HG02870 (cell line): ENCODE results near the gene QKI.
"Not testable (repeated sequence)": the region's sequence is repeated elsewhere in the genome, so short reads cannot be mapped to it uniquely, and the experiment has no call there.

Source experiments
- ATAC-seq: cut with Tn5 transposase; IDR thresholded peaks from one replicate; pipeline ENCODE4 v1.9.1; 2021; ENCODE audit warnings: mild to moderate bottlenecking, moderate library complexity; ENCODE audit not compliant: unreplicated experiment

Gene QKI

DNA sequence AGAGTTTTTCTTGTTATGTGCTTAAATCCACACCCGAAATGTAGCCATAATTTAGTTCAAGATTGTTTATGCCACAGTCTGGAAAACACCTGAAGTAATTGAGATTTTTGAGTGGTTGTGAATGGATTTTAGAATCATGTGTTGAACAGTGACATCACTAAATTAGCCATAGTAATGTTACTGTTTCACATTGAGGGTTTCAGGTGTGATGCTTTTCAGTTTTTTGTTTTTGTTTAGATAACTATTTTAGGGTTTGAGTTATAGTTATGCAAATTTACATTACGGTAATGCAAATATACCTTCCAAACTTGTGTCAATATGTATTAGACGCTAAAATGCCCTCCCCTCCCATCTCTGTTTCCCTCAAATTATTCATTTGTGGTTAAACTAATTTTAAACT, 22.9 kb downstream of the QKI start:
- ATAC-seq, result peak; percentile 46

DNA sequence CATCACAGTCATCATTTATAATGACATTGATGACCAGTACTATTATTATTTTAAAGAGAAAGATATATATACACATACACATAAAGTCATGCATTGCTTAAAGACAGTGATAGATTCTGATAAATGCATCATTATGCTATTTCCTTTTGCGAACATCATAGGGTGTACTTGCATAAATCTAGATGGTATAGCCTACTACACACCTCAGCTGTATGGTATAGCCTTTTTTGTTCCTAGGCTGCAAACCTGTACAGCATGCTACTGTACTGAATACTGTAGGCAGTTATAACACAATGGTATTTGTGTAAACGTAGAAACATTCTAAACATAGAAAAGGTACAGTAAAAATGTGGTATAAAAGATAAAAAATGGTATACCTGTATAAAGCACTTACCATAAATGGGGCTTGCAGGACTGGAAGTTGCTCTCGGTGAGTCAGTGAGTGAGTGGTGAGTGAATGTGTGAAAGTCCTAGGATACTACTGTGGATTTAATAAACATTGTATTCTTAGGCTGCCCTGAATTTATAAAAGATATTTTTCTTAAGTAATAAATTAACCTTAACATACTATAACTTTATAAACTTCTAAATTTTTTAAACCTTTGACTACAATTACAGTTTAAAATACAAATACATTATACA, 23.9 kb downstream of the QKI start:
- no peak for ATAC-seq

DNA sequence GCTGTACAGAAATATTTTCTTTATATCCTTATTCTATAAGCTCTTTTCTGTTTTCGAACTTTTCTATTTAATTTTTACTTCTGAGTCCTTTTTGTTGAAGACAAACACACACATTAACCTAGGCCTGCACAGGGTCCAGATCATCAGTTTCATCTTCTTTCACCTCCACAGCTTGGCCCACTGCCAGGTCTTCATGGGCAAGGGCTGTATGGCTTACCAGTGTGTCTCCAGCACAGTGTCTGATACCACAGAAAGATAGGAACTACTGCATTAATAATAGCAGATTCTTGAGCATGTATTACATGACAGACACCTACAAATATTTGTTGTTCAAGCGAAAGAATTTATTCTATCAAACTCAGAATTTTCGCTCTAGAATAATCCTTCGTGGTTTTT, 24.4 kb downstream of the QKI start:
- no peak for ATAC-seq

DNA sequence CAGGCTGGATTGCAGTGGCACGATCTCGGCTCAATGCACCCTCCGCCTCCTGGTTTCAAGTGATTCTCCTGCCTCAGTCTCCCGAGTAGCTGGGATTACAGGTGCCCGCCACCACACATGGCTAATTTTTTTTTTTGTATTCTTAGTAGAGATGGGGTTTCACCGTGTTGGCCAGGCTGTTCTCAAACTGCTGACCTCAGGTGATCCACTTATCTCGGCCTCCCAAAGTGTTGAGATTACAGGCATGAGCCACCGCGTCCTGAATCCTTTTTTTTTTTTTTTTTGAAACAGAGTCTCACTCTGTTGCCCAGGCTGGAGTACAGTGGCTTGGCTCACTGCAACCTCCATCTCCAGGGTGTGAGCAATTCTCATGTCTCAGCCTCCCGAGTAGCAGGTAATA, 24.9 kb downstream of the QKI start:
- ATAC-seq, result not testable (repeated sequence)

DNA sequence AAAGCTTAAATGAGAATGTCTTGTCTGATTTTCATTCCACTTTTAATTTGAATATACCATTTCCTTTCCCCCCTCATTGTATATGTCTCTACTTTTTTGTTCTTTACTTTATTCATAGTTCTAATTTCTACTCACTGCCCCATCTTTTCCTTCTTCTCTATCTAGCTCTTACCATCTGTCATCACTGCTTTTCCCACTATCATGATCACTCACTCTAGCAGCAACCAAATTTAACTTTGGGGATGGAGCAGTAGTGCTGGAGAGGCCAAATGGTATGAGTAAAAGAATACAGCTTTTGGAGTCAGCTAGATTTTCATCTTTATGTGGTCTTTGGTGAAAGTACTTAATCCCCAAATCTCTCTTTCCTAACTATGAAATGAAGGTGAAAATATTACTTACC, 25.5 kb downstream of the QKI start:
- no peak for ATAC-seq

DNA sequence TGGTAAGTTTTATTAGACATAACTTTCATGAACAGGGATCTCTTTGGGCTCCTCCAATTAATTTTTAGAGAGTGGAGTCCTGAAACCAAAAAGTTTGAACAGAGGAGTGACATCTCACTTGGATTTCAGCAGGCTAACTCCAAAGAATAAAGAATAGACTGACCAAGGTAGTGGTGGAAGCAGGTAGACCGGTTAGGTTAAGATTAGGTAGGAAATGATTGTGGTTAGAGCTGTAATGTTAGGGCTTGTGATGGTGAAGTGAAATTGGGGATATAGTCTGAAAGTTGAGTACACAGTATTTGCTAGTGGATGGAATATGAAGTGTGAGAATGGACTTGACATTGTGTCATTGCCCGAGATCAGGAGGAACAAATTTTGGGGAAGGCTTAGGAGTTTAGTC, 27.8 kb downstream of the QKI start:
- ATAC-seq, result no peak

DNA sequence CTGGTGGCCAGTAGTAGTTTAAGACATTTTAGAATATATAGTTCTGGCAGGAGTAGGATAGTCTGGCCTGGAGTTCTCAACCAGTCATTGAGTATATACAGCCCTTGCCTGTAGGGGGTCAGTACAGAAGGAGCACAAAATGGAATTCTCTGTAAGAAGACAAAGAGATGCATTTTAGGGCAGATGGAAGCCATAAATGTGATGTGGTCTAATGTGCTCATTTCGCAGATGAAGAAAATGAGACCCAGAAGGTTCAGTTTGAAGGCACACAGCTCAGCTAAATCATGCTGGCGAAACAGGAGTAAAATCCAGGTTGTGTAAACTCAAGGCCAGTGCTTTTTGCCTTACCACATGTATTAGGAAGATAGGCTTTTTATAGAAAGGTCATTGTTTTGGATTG, 29.6 kb downstream of the QKI start:
- ATAC-seq, result no peak

DNA sequence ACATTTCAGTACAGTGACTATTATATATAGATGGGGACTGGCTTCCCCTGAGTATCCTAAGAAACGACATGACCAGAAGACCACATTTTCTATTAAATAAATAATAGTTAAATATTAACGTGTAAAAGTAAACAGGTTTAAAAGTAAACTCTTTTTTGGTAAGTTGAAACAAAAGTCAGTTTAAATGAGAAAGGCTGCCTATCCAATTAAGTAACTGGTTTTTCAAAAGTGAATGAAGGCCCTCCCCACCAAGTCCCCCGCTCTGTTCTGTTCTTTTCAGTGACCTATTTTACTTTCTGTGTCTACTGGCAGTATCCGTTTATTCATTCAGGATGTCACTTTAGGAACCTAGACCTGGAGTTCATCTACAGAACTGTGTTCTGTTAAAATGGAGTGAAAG, 32.0 kb downstream of the QKI start:
- ATAC-seq, result no peak

DNA sequence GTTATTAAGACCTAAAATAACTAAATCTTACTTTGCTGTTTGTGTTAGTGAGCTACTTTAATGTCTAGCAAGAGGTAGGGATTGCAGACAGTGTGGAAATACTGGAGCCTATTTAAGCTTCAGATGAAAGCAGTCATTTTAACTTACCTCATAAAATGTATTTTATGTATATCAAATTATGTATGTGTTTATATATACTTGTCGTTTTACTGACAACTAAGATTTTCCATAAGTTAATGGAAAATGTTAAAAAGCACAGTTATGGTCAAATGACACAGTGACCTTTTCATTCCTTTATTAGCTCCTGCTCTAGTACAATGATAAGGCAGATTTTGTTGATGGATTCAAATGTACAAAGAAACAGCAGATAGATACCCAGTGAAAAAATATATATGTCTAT, 34.6 kb downstream of the QKI start:
- ATAC-seq, result no peak

DNA sequence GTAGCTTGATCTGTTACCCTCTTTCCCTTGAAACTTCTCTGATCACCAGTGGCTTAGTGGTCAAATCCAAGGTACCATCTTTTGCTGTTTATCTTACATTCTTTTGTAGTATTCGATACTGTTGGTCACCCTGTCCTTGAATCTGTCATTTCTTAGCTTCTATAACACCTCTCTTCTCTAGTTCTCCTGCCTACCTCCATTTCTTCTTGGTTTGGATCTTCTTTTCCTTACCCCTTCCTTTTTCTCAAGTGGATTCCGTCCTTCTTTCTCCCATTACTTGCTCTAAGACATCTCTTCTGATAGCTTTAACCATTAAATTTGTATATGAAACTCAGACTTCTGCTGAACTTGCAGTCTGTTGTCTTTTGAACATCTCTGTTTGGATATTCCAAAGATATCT, 39.9 kb downstream of the QKI start:
- no peak for ATAC-seq

DNA sequence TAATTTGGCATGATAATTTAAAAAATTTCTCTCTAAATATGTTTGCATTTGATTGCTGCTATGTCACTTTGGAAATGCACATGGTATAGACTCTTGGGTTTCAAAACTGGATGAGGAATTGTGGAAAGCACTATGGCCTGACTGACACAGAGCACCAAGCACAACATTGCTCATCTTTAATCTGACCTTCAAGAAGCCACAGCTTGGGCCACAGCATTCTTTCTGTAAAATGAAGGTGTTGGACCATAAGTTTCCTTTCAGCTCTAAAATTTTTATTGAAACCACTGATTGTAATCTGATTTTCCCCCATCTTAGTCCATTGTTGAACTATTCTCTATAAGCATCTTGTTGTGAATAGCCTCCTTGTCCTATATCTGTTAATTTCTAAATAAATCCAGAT, 41.0 kb downstream of the QKI start:
- ATAC-seq, result no peak

DNA sequence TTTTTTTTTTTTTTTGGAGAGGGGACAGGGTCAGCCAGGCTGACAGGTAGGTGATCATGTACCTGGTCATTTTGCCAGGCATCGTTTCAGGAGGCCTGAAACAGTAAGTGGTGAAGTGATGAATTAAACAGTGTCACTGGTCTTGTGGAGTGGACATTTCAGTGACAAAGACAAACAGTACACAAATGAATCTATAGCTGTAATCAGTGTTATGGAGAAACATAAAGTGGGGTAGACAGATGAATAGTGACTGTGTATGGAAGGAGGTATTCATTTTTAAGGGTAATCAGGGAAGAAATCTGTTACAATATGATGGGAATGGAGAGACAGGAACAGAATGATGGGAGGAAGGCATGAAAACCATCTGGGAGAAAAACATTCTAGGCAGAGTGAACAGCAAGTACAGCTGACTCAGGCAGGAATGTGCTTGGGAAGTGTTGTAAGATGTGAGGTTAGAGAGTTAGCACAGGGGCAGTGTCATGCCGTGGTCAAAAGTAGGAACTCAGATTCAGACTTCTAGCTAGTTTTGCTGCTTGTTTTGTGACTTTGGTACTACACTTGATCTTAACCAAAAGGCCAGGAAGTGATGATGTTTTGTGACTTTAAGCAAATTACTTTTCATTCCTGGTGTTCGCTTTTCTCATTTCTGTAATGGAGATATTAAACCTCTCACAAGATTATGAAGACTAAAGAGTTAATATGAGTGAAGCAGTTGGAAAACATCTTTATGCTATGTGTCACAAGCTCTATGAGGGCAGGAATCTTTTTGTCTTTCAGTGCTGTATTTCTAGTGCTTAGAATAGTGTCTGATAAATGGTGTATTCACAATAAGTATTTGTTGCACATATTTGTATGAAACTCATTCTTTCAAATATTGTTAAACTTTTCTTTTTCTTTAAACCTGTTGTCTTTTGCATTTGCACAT, 43.4 kb downstream of the QKI start:
- ATAC-seq, result no peak

DNA sequence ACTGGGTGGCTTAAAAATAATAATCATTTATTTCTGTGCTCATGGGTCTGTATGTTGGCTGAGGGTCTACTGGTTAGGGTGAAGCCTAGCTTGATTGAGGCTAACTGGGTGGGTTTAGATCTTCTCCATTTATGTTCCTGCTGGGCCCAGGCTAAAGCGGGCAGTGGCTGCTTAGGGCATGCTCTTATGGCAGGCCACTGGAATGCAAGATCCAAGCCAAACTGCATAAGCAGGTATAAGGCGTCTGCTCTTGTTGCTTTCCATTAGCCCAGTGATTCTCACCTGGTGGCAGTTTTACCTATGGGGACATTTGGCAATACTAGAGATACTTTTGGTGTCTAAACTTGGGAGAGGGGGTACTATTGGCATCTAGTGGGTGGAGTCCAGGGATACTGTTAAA, 44.5 kb downstream of the QKI start:
- no peak for ATAC-seq

DNA sequence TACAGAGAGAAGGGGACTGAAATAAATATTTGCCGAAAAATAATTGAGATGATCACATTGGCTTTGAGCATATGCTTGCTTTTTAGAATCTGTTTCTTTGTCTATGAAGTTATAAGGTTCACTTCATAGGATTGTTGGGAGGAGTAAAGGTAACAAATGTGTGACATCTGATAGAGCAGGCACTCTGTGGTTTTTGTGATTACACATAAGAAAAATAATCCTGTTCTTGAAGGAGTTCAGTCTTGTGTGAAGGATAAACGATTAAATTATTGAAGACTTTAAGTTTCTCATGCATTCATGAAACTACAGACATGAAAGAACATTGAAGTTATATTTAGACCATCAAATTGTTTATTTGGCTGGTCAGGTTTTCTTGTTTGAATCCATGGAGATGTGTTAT, 45.0 kb downstream of the QKI start:
- no peak for ATAC-seq

DNA sequence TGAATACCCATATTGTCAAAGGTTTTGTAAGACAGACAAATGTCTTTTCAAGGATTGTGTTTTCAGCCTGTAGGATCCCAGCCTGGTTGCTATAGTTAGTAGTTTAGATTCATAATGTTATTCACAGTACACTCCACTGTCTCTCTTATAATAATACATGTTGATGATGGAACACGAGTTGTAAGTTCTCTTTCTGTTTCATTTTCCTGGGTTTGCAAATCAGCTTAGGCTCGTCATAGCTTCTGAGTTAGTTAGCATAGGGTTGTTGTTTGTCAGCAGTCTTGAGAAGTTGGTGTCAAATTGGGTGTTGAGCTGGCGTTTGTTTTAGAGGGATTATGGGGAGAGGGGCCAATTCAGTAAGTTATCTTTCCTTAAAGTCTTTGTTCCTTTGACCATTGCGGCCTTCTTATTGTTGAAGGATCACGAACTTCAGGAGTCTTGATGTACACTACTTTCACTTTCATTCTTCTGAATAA, 45.8 kb downstream of the QKI start:
- peak; percentile 73 for ATAC-seq

DNA sequence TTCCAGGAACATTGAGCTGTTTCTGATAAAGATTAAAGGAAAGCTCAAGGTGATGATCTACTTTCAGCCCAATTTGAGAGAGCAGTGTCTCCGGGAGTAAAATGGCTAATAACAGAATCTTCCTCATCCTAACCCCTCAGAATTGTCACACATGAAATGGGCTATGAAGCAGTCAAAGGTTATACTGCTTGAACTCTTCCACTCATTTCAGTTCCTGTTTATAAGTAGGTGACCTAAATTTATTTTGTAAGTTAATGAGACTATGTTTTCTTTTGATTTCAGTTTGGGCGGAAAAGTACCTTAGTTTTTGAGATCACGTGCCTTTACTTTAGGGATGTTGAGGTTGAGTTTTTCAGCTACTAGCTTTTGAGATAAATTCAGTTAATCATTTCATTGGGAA, 47.2 kb downstream of the QKI start:
- ATAC-seq, result no peak

DNA sequence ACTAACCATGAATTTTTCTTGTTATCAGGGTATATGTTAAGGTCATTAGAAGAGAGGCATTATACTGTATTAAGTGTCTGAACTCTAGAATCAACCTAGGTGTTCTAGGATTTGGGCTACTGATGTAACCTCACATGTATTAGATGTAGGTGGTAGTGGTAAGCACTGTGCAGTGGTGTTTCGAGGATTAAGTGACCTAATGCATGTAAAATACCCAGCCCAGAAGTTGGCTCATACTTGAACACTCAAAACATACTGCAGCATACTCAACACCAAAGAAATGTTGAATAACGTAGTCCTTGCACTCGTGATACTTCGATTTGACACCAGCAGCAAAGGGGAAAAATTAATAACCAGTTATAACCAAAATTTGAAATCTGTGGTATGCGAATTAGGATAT, 48.7 kb downstream of the QKI start:
- no peak for ATAC-seq

DNA sequence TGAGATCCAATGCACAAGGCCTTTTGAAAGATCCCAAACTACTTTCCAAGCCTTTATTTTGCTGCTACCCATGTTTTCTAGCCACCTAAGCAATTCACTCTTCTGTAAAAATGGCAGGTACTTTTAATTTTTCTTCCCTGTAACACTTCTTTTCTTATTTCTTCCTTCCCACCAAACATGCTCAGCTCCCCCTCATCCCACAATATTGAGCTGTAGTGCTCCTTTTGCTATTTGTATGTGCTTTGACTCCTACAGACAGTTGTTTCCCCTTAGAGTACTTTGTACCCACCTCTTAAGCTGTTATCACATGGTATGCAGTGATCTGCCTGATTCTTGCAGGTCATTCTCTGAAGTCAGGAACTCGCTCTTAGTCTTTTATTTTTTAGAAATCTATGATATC, 49.3 kb downstream of the QKI start:
- ATAC-seq, result no peak

DNA sequence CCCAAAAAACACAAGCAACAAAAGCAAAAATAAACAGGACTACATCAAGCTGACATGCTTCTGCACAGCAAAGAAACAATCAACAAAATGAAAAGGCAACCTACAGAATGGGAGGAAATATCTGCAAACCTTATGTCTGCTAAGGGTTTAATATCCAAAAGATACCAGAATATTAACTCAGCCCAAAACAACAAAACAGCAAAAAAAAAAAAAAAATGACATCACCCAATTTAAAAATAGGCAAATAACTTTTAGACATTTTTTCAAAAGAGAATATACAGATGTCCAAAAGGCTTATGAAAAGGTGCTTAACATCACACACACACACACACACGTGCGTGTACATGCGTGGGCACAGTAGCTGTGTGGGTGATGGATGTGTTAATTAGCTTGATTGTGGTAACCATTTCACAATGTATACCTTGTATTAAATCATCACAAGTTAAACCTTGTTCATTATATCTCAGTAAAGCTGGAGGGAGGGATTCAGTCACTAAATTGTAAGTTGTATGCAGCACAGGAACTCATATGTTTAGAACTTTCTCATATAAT, 52.4 kb downstream of the QKI start:
- ATAC-seq, result no peak

DNA sequence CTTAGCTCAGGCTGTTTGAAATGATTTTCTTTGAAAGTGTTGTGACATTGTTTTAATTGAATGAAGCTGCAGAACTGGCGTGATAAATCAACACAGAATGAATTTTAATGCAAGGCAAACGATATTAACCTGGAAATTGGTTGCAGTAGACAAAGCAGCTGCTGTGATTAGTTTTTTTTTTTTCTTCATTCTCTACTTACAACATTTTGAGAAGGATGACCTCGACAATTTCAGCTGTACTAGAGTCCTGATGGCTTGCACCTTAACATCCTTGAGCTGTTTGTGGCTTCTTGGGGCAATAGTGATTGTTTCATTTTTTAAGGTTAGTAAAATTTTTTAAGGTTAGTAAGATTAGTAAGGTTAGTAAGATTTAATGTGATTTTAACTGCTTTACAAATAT, 54.2 kb downstream of the QKI start:
- no peak for ATAC-seq

DNA sequence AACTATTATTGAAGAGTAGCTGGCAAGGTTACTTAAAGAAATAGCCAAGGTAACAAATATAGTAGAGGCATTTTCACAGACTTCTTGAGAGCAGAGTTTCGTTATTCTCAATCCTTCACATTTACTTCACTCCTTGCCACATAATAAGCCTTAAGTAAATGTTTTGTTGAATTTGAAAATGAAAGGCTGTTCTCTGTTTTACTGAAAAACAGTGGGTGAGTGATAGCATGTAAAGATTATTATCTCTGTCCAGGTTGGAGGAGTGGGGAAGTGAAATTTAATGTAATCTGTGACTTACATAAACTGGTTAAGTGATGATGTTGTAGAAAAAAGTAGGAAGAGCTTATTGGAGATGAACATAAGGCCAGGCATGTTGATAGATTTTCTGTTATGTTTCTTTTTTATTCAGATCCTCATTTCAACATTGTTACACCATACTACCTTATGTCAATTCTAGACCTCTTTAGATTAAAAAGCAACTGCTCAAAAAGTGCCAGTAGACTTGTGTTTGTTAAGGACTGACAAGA, 55.0 kb downstream of the QKI start:
- ATAC-seq, result no peak

DNA sequence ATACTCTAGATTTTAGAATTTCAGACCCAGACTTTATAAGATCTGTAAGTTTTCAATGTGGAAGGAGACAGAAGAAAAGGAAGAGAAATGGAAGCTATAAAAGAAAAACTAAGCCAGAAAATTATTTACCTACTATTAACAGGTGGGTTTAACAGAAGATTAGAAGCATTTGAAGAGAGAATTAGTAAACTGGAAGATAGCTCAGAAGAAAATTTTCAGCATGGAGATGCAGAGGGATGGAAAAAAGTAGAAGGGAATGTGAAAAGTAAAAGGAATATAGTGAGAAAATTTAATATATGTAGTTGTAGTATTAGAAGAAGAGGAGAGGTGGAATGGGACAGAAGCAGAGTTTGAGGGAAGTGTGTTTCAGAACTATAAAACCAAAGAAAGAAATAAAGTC, 56.1 kb downstream of the QKI start:
- ATAC-seq, result no peak
